Stimulated activated CD8-positive, alpha-beta memory T cell treated with anti-CD3 and anti-CD28 coated beads, Interleukin-12 subunit alpha, Interleukin-12 subunit beta, amount 100 ng/mL, for 4 hours (primary cell): ENCODE results near the gene OTOGL.
"Not testable (repeated sequence)": the region's sequence is repeated elsewhere in the genome, so short reads cannot be mapped to it uniquely, and the experiment has no call there.

Experiments used
- DNase-seq: peaks from one replicate; pipeline ENCODE4 v3.0.0-alpha.2; 2020; ENCODE audit warnings: low read depth

Gene OTOGL

GRCh38 chr12:80230068-80230467 is 130.7 kb downstream of the OTOGL start:
- DNase-seq, result no peak

- DNase-seq, result no peak
These were observed 133.5 kb downstream of the OTOGL start for GRCh38 chr12:80232837-80233236.

- no peak for DNase-seq
These were observed 134.6 kb downstream of the OTOGL start for GRCh38 chr12:80233926-80234325.

GRCh38 chr12:80234667-80235066 is 135.3 kb downstream of the OTOGL start:
- no peak for DNase-seq

GRCh38 chr12:80235944-80236343 is 136.6 kb downstream of the OTOGL start:
- no peak for DNase-seq

- DNase-seq, result no peak
These were observed 140.5 kb downstream of the OTOGL start for GRCh38 chr12:80239867-80240266.

GRCh38 chr12:80241576-80242273 is 142.4 kb downstream of the OTOGL start:
- DNase-seq, result no peak

- no peak for DNase-seq
These were observed 143.0 kb downstream of the OTOGL start for GRCh38 chr12:80242321-80242720.

GRCh38 chr12:80249581-80249980 is 150.2 kb downstream of the OTOGL start:
- DNase-seq, result not testable (repeated sequence)

GRCh38 chr12:80257920-80258319 is 158.6 kb downstream of the OTOGL start:
- no peak for DNase-seq

- DNase-seq, result no peak
These were observed 160.9 kb downstream of the OTOGL start for GRCh38 chr12:80260269-80260668.

GRCh38 chr12:80261403-80261802 is 162.1 kb downstream of the OTOGL start:
- no peak for DNase-seq

GRCh38 chr12:80262346-80262745 is 163.0 kb downstream of the OTOGL start:
- DNase-seq, result no peak

GRCh38 chr12:80262771-80263170 is 163.4 kb downstream of the OTOGL start:
- DNase-seq, result no peak

GRCh38 chr12:80264386-80264785 is 165.0 kb downstream of the OTOGL start:
- DNase-seq, result no peak

- no peak for DNase-seq
These were observed 165.6 kb downstream of the OTOGL start for GRCh38 chr12:80264891-80265290.

GRCh38 chr12:80268924-80269749 is 169.8 kb downstream of the OTOGL start:
- DNase-seq, result no peak

- DNase-seq, result no peak
These were observed 170.6 kb downstream of the OTOGL start for GRCh38 chr12:80269803-80270552.

- no peak for DNase-seq
These were observed 172.4 kb downstream of the OTOGL start for GRCh38 chr12:80271780-80272179.

GRCh38 chr12:80272387-80272915 is 173.1 kb downstream of the OTOGL start:
- DNase-seq, result no peak

GRCh38 chr12:80273144-80273543 is 173.8 kb downstream of the OTOGL start:
- DNase-seq, result no peak

GRCh38 chr12:80277732-80278131 is 178.4 kb downstream of the OTOGL start:
- no peak for DNase-seq
